D721Med (cell line): Measurements from ENCODE around the gene COG3.

Experiments used
- DNase-seq: peaks from one replicate; pipeline ENCODE4 v3.0.0; 2011; ENCODE audit warnings: low spot score; ENCODE audit not compliant: insufficient read length
- FAIRE-seq: peaks from 2 replicates; lab custom pipeline; 2011; peaks lifted over from hg19 to GRCh38; lab: Jason Lieb, UNC
- TF ChIP-seq, protein P1 (sequence below): IDR thresholded peaks from 2 replicates; pipeline ENCODE4 v1.5.1; 2012; ENCODE audit warnings: mild to moderate bottlenecking, control low read depth; ENCODE audit not compliant: insufficient read depth; ENCODE audit errors: missing control alignments

Gene COG3

DNA sequence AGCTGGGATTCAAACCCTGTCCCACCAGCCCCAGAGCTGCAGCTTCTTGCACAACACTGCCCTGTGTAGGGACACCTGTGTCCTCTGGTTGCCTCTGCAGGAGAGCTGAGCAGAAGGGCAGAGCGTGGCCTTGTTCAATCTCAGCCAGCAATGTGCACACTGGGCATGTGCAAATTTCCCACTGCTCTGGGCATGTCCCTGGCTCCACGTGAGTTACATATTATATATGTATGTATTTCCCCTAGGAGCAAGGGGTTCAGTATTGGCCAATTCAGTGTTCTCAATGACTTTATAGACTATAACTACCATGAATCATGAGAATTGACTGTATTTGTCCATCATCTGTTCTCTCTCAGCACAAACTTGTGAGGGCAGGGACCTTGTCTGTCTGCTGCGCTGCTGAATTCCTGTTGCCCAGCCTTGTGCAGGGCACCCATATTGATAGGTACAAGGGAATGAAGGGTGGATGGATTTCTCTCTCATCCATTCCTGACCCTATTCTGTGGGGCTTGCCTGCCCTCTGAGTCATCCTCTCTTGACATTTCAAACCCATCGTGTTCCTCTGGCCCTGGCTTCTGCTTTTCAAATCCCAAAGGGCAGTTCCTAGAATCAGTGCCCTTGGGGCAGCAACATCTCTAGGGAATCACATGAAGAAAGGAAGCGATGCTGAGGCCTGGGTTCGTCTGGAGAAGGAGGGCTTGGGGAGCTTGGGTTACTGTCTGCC, 81.1 kb downstream of the COG3 start:
- TF ChIP-seq, protein P1, sequence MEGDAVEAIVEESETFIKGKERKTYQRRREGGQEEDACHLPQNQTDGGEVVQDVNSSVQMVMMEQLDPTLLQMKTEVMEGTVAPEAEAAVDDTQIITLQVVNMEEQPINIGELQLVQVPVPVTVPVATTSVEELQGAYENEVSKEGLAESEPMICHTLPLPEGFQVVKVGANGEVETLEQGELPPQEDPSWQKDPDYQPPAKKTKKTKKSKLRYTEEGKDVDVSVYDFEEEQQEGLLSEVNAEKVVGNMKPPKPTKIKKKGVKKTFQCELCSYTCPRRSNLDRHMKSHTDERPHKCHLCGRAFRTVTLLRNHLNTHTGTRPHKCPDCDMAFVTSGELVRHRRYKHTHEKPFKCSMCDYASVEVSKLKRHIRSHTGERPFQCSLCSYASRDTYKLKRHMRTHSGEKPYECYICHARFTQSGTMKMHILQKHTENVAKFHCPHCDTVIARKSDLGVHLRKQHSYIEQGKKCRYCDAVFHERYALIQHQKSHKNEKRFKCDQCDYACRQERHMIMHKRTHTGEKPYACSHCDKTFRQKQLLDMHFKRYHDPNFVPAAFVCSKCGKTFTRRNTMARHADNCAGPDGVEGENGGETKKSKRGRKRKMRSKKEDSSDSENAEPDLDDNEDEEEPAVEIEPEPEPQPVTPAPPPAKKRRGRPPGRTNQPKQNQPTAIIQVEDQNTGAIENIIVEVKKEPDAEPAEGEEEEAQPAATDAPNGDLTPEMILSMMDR: no peak
- DNase-seq: no peak
- no peak for FAIRE-seq

DNA sequence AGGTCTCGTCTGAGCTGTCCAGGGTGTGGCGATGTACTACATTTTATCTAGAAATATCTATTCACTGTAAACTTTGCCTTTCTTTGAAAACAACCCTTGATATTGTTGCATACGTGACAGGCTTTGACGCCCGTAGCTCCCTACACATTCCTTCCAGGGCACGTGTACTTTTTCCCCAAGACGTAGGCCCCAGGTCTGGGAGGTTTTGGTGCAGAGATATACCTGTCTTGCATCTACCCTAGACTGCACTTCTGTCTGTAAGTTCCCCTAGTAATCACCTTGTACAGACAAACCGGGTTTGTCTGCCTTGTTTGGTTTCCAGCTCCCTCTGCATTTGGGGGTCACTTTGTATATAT, 81.6 kb downstream of the COG3 start:
- TF ChIP-seq, protein P1: no peak
- no peak for DNase-seq
- no peak for FAIRE-seq

DNA sequence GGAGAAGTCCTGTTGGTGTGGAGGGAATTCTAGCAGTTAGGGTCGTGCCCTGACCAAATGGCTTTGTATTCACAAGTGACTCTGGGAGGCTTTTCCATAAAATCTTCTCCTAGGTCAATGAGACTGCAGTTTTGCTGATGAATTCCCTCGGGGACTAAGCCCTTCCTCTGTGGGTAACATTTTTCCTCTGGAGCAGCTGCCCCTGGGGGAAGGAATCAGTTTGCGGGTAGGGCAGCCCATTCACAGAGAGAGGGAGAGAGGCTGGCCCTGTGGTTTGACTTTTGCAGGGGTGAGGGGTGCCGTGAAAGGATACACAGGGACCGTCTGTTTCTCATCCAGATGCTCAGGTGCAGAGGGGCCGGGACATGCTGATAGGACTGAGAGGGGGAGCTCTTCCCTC, 83.5 kb downstream of the COG3 start:
- DNase-seq (no peak), FAIRE-seq (no peak)
- TF ChIP-seq, protein P1: no peak

DNA sequence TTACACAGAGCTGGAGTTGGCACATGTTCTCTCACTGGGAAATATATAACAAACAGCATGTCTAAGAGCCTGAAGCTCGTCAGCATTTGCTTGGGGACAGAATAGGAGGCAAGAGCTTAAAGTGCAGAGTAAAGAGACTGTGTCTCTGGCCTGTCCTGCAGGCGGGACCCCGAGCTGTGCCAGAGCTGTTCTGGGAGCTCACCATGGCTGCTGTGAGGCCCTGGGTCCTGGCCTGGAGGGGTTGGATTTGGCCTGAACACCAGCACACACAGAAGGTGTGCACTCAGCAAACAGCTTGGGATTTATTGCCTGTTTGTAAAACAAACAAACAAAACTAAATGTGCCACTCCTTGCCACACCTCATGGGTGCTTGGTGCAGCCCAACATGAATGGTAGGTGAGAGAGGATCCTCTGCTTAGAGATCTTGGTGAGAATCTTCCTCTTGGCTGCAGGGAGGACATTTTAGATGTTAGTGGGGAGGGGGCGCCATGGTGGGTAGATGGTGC, 89.9 kb downstream of the COG3 start:
- FAIRE-seq (no peak), DNase-seq (no peak)
- TF ChIP-seq, protein P1: no peak

DNA sequence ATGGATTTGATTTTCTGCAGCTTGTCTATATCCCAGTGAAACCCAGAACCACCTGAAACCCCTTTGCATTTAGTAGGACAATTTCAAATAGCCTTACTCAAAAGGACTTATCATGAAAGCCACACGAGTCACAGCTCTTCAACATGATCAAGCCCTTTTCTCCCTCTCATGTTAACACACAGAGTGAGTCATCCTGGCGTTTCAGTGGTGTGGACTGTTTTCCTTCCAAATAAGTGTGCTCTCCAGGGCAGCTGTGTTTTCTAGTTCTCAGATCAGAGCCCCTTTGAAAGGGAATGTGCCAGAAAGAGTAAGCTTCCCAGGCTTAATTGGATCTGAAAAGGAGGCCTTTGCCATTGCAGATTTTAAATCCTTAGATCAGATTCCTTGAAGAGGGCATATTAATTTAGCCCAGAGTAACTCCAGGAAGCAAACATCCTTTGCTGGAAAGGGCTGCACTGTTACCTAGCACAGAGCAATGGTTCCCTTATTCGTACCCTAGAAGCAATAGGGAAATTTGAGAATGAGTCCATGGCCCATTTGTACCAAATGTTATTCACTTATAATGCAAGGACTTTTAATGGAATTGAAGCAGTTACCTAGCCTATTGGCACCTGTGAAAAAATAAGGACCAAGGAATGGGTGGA, 99.5 kb downstream of the COG3 start:
- DNase-seq (no peak), FAIRE-seq (no peak)
- TF ChIP-seq, protein P1: no peak

DNA sequence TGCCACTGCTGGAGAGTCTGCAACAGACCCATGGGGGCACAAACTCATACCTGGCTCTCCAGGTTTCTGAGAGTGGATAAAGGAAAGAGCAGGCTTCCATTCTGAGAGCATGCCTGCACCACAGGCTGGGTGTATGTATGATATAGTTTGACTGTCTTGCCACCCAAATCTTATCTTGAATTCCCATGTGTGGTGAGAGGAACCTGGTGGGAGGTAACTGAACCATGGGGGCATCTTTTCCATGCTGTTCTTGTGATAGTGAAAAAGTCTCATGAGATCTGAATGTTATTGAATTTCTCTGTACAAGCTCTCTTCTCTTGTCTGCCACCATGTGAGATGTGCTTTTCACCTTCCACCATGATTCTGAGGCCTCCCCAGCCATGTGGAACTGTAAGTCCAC, 100.6 kb downstream of the COG3 start:
- TF ChIP-seq, protein P1: no peak
- no peak for DNase-seq
- no peak for FAIRE-seq
